ENCODE results near the gene ING3.

ING3 gene

GRCh38 chr7:121016966-121017365 is 66.4 kb downstream of the ING3 start:
- no peaks in the 10 kb centered on the region for H3K4me1 ChIP-seq (ENCODE audit: control insufficient read depth, low read length)
- TF ChIP-seq CTCF (IDR thresholded peaks at IDR 0.05; ENCODE audit: low read depth, low read length, poor library complexity, severe bottlenecking) (no peak), EZH2phosphoT487 (IDR thresholded peaks at IDR 0.05; ENCODE audit: borderline replicate concordance, low read length) (no peak)
- no peak overlapping the region for H3K4me2 ChIP-seq (ENCODE audit: low read length)

GRCh38 chr7:121017586-121017985 is 67.0 kb downstream of the ING3 start:
- H3K27ac ChIP-seq (ENCODE audit: low read depth, low read length) = no peak overlapping the region

More at GRCh38 chr7:121016966-121017365, 66.4 kb downstream of the ING3 start:
- H3K4me3 ChIP-seq (ENCODE audit: low read length) = no peak overlapping the region
- peaks cover 7% of the 10 kb centered on the region; the same call in 1 of the 2 replicates for H3K27me3 ChIP-seq (ENCODE audit: control insufficient read depth, low read length)
- no peaks in the 10 kb centered on the region for H3K36me3 ChIP-seq (ENCODE audit: control insufficient read depth, low read length)
- H3K27ac ChIP-seq (ENCODE audit: low read depth, low read length) = no peak overlapping the region
- no peaks in the 10 kb centered on the region for H3K79me2 ChIP-seq (ENCODE audit: control insufficient read depth, low read length)
- no peaks in the 10 kb centered on the region for H3K9me3 ChIP-seq (ENCODE audit: control insufficient read depth, insufficient read depth, low read length)
- H4K20me1 ChIP-seq (ENCODE audit: control insufficient read depth, insufficient read depth, low read depth, low read length) = no peaks in the 10 kb centered on the region
- H3K9me2 ChIP-seq (replicated peaks; ENCODE audit: control insufficient read depth, low read length) = no peaks in the 10 kb centered on the region
- no peaks in the 10 kb centered on the region for H3F3A ChIP-seq (ENCODE audit: control insufficient read depth, insufficient read depth)

GRCh38 chr7:121019018-121019417 is 68.4 kb downstream of the ING3 start:
- no peaks in the 10 kb centered on the region for H4K20me1 ChIP-seq (ENCODE audit: control insufficient read depth, insufficient read depth, low read depth, low read length)
- no peaks in the 10 kb centered on the region for H3K4me1 ChIP-seq (ENCODE audit: control insufficient read depth, low read length)
- no peaks in the 10 kb centered on the region for H3K36me3 ChIP-seq (ENCODE audit: control insufficient read depth, low read length)
- H3K4me3 ChIP-seq (ENCODE audit: low read length) = no peak overlapping the region
- no peaks in the 10 kb centered on the region for H3K79me2 ChIP-seq (ENCODE audit: control insufficient read depth, low read length)
- no peaks in the 10 kb centered on the region for H3F3A ChIP-seq (ENCODE audit: control insufficient read depth, insufficient read depth)
- TF ChIP-seq EZH2phosphoT487 (IDR thresholded peaks at IDR 0.05; ENCODE audit: borderline replicate concordance, low read length) (no peak), CTCF (IDR thresholded peaks at IDR 0.05; ENCODE audit: low read depth, low read length, poor library complexity, severe bottlenecking) (no peak)
- H3K4me2 ChIP-seq (ENCODE audit: low read length) = no peak overlapping the region
- H3K9me3 ChIP-seq (ENCODE audit: control insufficient read depth, insufficient read depth, low read length) = no peaks in the 10 kb centered on the region
- peaks cover 8% of the 10 kb centered on the region; the same call in 1 of the 2 replicates for H3K27me3 ChIP-seq (ENCODE audit: control insufficient read depth, low read length)
- H3K9me2 ChIP-seq (replicated peaks; ENCODE audit: control insufficient read depth, low read length) = no peaks in the 10 kb centered on the region
- H3K27ac ChIP-seq (ENCODE audit: low read depth, low read length) = no peak overlapping the region

More at GRCh38 chr7:121017586-121017985, 67.0 kb downstream of the ING3 start:
- Histone ChIP-seq H3F3A (ENCODE audit: control insufficient read depth, insufficient read depth) (no peaks in the 10 kb centered on the region), H3K4me1 (ENCODE audit: control insufficient read depth, low read length) (no peaks in the 10 kb centered on the region), H3K79me2 (ENCODE audit: control insufficient read depth, low read length) (no peaks in the 10 kb centered on the region), H4K20me1 (ENCODE audit: control insufficient read depth, insufficient read depth, low read depth, low read length) (no peaks in the 10 kb centered on the region), H3K36me3 (ENCODE audit: control insufficient read depth, low read length) (no peaks in the 10 kb centered on the region), H3K4me3 (ENCODE audit: low read length) (no peak overlapping the region), H3K27me3 (ENCODE audit: control insufficient read depth, low read length) (peaks cover 4% of the 10 kb centered on the region; the same call in 1 of the 2 replicates), H3K9me2 (replicated peaks; ENCODE audit: control insufficient read depth, low read length) (no peaks in the 10 kb centered on the region), H3K9me3 (ENCODE audit: control insufficient read depth, insufficient read depth, low read length) (no peaks in the 10 kb centered on the region), H3K4me2 (ENCODE audit: low read length) (no peak overlapping the region)
- TF ChIP-seq CTCF (IDR thresholded peaks at IDR 0.05; ENCODE audit: low read depth, low read length, poor library complexity, severe bottlenecking) (no peak), EZH2phosphoT487 (IDR thresholded peaks at IDR 0.05; ENCODE audit: borderline replicate concordance, low read length) (no peak)
